GM23338 (cell line): Measurements from ENCODE around the gene SYT2. TPM values are rescaled to one million over a fixed set of nuclear protein-coding genes. Genes with fewer than 3 reads are reported as not detected.

Experiments
- ATAC-seq: fragments of 200-7000 bp; cut with Tn5 transposase; 3 replicates; pipeline ENCODE4 v1.9.1; 2020
- DNase-seq: peaks from one replicate; pipeline ENCODE4 v3.0.0-alpha.2; 2015; ENCODE audit warnings: low spot score
- H2AFZ ChIP-seq: fragments of 200-600 bp; sonication (generic); 2 replicates; pipeline ENCODE4 v1.8.0; 2016; ENCODE audit warnings: antibody characterized with exemption, mild to moderate bottlenecking, moderate library complexity
- H3F3A ChIP-seq: fragments of 200-600 bp; sonication (generic); replicated peaks from 2 replicates; pipeline ENCODE4 v1.8.0; 2017; ENCODE audit warnings: antibody characterized with exemption, mixed run types, low read depth
- H3K27ac ChIP-seq: fragments of 200-600 bp; sonication (generic); 2 replicates; pipeline ENCODE4 v1.6.1; 2016; ENCODE audit warnings: low read depth
- H3K27me3 ChIP-seq: fragments of 200-600 bp; sonication (generic); 2 replicates; pipeline ENCODE4 v1.8.0; 2016; ENCODE audit warnings: mild to moderate bottlenecking, mixed run types, moderate library complexity; ENCODE audit not compliant: insufficient read depth
- H3K36me3 ChIP-seq: fragments of 200-600 bp; sonication (generic); 2 replicates; pipeline ENCODE4 v1.8.0; 2016; ENCODE audit warnings: mild to moderate bottlenecking; ENCODE audit not compliant: insufficient read depth
- H3K4me1 ChIP-seq: fragments of 200-600 bp; sonication (generic); 2 replicates; pipeline ENCODE4 v1.8.0; 2016; ENCODE audit warnings: mild to moderate bottlenecking, moderate library complexity; ENCODE audit not compliant: insufficient read depth
- H3K4me2 ChIP-seq: fragments of 200-600 bp; sonication (generic); 2 replicates; pipeline ENCODE4 v1.7.1; 2017; ENCODE audit warnings: mixed run types
- H3K4me3 ChIP-seq: fragments of 200-600 bp; sonication (generic); 2 replicates; pipeline ENCODE4 v1.6.1; 2016; ENCODE audit warnings: mixed run types
- H3K79me2 ChIP-seq: fragments of 200-600 bp; sonication (generic); replicated peaks from 2 replicates; pipeline ENCODE4 v1.8.0; 2017; ENCODE audit warnings: mild to moderate bottlenecking; ENCODE audit not compliant: insufficient read depth
- H3K9me2 ChIP-seq: fragments of 200-600 bp; sonication (generic); 2 replicates; pipeline ENCODE4 v1.8.0; 2017; ENCODE audit not compliant: insufficient read depth
- H4K20me1 ChIP-seq: fragments of 200-600 bp; sonication (generic); replicated peaks from 2 replicates; pipeline ENCODE4 v1.8.0; 2017; ENCODE audit warnings: mild to moderate bottlenecking; ENCODE audit not compliant: insufficient read depth
- H3K27ac Mint-ChIP-seq: 2 replicates; pipeline ENCODE4 v1.8.0; 2020; ENCODE audit warnings: inconsistent platforms, mild to moderate bottlenecking, moderate library complexity, mixed read lengths
- H3K27me3 Mint-ChIP-seq: 3 replicates; pipeline ENCODE4 v1.8.0; 2022; ENCODE audit warnings: low read depth, mild to moderate bottlenecking, moderate library complexity, mixed read lengths, inconsistent platforms; ENCODE audit not compliant: insufficient read depth, poor library complexity
- H3K36me3 Mint-ChIP-seq: 3 replicates; pipeline ENCODE4 v1.8.0; 2021; ENCODE audit warnings: low read depth, mild to moderate bottlenecking, inconsistent platforms, moderate library complexity, mixed read lengths
- H3K4me1 Mint-ChIP-seq: 3 replicates; pipeline ENCODE4 v1.8.0; 2020; ENCODE audit warnings: mild to moderate bottlenecking, inconsistent platforms, mixed read lengths
- H3K4me3 Mint-ChIP-seq: 3 replicates; pipeline ENCODE4 v1.8.0; 2021; ENCODE audit warnings: moderate library complexity, mild to moderate bottlenecking, inconsistent platforms, mixed read lengths
- H3K9me3 Mint-ChIP-seq: 3 replicates; pipeline ENCODE4 v1.8.0; 2020; ENCODE audit warnings: moderate library complexity, mild to moderate bottlenecking, inconsistent platforms, mixed read lengths
- CREB1 ChIP-seq: fragments of 250-450 bp; sonication (Bioruptor Pico); IDR thresholded peaks from 2 replicates; pipeline ENCODE4 v1.5.0; 2020; ENCODE audit warnings: low read depth, mild to moderate bottlenecking, moderate library complexity
- EZH2phosphoT487 ChIP-seq: fragments of 200-600 bp; sonication (generic); IDR thresholded peaks from one replicate; pipeline ENCODE4 v1.8.1; 2018; ENCODE audit warnings: antibody characterized with exemption; ENCODE audit not compliant: unreplicated experiment
- JUNB ChIP-seq: IDR thresholded peaks from one replicate; pipeline ENCODE4 v1.6.1; 2016; ENCODE audit warnings: antibody characterized with exemption; ENCODE audit not compliant: unreplicated experiment
- POLR2AphosphoS5 ChIP-seq: IDR thresholded peaks from 2 replicates; pipeline ENCODE4 v1.6.1; 2016; ENCODE audit warnings: antibody characterized with exemption, low read depth
- STAT1 ChIP-seq: IDR thresholded peaks from one replicate; pipeline ENCODE4 v1.6.1; 2016; ENCODE audit warnings: antibody characterized with exemption; ENCODE audit not compliant: unreplicated experiment
- ZNF114 ChIP-seq: fragments of 250-450 bp; sonication (Bioruptor Pico); IDR thresholded peaks from 2 replicates; pipeline ENCODE4 v1.5.0; 2020; ENCODE audit warnings: mild to moderate bottlenecking, moderate library complexity
- ZNF331 ChIP-seq: fragments of 250-450 bp; sonication (Bioruptor Pico); IDR thresholded peaks from 2 replicates; pipeline ENCODE4 v1.5.0; 2020; ENCODE audit warnings: low read depth, mild to moderate bottlenecking, moderate library complexity
- polyA plus RNA-seq: library from polyadenylated mRNA; unstranded; fragments of >200 nt; fragmentation: Nextera tagmentation; extraction: Ambion mirVana; gene quantifications from 2 replicates; pipeline ENCODE4 v1.2.1, GENCODE V29; 2016
- total RNA-seq: library from RNA; depleted of rRNA; stranded (reverse); fragments of >200 nt; shearing (Covaris generic); gene quantifications from 2 replicates; pipeline ENCODE4 v1.2.3, GENCODE V29; 2014
- TF ChIP-seq, protein P1 (sequence below): IDR thresholded peaks from 2 replicates; pipeline ENCODE4 v1.6.1; 2016; ENCODE audit warnings: antibody characterized with exemption
- TF ChIP-seq, protein P2 (sequence below): fragments of 250-450 bp; sonication (Bioruptor Pico); IDR thresholded peaks from 2 replicates; pipeline ENCODE4 v1.5.0; 2020; ENCODE audit warnings: mild to moderate bottlenecking, moderate library complexity

Gene SYT2
- total and polyA plus RNA-seq, 2 experiments from 2014 or later = 2.4 to 12.5 TPM

DNA sequence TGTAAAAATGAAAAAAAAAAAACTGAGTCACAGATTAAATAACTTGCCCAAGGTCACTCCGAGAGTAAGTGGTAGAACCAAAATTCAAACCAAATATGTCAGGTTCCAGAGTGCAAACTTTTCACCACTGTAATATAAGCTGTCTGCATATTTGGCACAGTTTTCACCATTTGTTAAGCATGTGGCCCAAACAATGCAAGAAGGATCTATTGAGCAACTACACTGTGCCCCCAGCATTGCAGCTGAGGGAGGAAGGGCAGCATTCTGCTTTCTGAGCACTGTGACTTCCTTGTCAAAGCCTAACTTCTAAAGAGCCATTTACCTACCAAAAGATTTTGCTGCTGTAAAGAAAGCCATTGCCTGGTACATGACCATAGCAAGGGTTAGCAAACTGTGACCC is 133.4 kb downstream of the SYT2 start:
- H3K79me2 ChIP-seq = no peaks in the 10 kb centered on the region
- ATAC-seq (peak; percentile 27), DNase-seq (no peak)
- H3K9me2 ChIP-seq = no peaks in the 10 kb centered on the region
- no peak overlapping the region for H2AFZ ChIP-seq
- H3K27me3 ChIP-seq = no peaks in the 10 kb centered on the region
- no peaks in the 10 kb centered on the region for H3F3A ChIP-seq
- Mint-ChIP-seq H3K27ac (peak overlapping the region; percentile 68), H3K9me3 (no peaks in the 10 kb centered on the region), H3K4me3 (no peak overlapping the region), H3K4me1 (peaks cover 38% of the 10 kb centered on the region), H3K27me3 (no peaks in the 10 kb centered on the region), H3K36me3 (peaks cover 3% of the 10 kb centered on the region; the same call in 2 of the 3 replicates)
- H4K20me1 ChIP-seq = no peaks in the 10 kb centered on the region
- peak overlapping the region; percentile 71 for H3K27ac ChIP-seq
- H3K4me3 ChIP-seq = 0 out of 2 replicates have a peak overlapping the region, but pooled peaks have one; percentile 14
- H3K4me1 ChIP-seq = peaks cover 36% of the 10 kb centered on the region
- peak overlapping the region; percentile 53 for H3K4me2 ChIP-seq
- H3K36me3 ChIP-seq = no peaks in the 10 kb centered on the region
- TF ChIP-seq, protein P1, sequence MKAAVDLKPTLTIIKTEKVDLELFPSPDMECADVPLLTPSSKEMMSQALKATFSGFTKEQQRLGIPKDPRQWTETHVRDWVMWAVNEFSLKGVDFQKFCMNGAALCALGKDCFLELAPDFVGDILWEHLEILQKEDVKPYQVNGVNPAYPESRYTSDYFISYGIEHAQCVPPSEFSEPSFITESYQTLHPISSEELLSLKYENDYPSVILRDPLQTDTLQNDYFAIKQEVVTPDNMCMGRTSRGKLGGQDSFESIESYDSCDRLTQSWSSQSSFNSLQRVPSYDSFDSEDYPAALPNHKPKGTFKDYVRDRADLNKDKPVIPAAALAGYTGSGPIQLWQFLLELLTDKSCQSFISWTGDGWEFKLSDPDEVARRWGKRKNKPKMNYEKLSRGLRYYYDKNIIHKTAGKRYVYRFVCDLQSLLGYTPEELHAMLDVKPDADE = no peak
- TF ChIP-seq STAT1 = no peak
- no peak for TF ChIP-seq JUNB
- no peak for TF ChIP-seq ZNF114
- TF ChIP-seq EZH2phosphoT487 = no peak
- TF ChIP-seq CREB1 (CRISPR knock-in tag) = no peak
- TF ChIP-seq ZNF331 (CRISPR knock-in tag) = no peak
- TF ChIP-seq, protein P2, sequence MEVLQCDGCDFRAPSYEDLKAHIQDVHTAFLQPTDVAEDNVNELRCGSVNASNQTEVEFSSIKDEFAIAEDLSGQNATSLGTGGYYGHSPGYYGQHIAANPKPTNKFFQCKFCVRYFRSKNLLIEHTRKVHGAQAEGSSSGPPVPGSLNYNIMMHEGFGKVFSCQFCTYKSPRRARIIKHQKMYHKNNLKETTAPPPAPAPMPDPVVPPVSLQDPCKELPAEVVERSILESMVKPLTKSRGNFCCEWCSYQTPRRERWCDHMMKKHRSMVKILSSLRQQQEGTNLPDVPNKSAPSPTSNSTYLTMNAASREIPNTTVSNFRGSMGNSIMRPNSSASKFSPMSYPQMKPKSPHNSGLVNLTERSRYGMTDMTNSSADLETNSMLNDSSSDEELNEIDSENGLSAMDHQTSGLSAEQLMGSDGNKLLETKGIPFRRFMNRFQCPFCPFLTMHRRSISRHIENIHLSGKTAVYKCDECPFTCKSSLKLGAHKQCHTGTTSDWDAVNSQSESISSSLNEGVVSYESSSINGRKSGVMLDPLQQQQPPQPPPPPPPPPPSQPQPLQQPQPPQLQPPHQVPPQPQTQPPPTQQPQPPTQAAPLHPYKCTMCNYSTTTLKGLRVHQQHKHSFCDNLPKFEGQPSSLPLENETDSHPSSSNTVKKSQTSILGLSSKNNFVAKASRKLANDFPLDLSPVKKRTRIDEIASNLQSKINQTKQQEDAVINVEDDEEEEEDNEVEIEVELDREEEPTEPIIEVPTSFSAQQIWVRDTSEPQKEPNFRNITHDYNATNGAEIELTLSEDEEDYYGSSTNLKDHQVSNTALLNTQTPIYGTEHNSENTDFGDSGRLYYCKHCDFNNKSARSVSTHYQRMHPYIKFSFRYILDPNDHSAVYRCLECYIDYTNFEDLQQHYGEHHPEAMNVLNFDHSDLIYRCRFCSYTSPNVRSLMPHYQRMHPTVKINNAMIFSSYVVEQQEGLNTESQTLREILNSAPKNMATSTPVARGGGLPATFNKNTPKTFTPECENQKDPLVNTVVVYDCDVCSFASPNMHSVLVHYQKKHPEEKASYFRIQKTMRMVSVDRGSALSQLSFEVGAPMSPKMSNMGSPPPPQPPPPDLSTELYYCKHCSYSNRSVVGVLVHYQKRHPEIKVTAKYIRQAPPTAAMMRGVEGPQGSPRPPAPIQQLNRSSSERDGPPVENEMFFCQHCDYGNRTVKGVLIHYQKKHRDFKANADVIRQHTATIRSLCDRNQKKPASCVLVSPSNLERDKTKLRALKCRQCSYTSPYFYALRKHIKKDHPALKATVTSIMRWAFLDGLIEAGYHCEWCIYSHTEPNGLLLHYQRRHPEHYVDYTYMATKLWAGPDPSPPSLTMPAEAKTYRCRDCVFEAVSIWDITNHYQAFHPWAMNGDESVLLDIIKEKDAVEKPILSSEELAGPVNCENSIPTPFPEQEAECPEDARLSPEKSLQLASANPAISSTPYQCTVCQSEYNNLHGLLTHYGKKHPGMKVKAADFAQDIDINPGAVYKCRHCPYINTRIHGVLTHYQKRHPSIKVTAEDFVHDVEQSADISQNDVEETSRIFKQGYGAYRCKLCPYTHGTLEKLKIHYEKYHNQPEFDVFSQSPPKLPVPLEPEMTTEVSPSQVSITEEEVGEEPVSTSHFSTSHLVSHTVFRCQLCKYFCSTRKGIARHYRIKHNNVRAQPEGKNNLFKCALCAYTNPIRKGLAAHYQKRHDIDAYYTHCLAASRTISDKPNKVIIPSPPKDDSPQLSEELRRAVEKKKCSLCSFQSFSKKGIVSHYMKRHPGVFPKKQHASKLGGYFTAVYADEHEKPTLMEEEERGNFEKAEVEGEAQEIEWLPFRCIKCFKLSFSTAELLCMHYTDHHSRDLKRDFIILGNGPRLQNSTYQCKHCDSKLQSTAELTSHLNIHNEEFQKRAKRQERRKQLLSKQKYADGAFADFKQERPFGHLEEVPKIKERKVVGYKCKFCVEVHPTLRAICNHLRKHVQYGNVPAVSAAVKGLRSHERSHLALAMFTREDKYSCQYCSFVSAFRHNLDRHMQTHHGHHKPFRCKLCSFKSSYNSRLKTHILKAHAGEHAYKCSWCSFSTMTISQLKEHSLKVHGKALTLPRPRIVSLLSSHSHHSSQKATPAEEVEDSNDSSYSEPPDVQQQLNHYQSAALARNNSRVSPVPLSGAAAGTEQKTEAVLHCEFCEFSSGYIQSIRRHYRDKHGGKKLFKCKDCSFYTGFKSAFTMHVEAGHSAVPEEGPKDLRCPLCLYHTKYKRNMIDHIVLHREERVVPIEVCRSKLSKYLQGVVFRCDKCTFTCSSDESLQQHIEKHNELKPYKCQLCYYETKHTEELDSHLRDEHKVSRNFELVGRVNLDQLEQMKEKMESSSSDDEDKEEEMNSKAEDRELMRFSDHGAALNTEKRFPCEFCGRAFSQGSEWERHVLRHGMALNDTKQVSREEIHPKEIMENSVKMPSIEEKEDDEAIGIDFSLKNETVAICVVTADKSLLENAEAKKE (CRISPR knock-in tag) = no peak
- no peak for TF ChIP-seq POLR2AphosphoS5
